HepG2 (cell line): ENCODE measurements around the gene MED15. TPM values are rescaled to one million over a fixed set of nuclear protein-coding genes. Genes with fewer than 3 reads are reported as not detected.

ENCODE experiments used
- ATAC-seq: fragments of 200-7000 bp; cut with Tn5 transposase; 3 replicates; pipeline ENCODE4 v1.9.1; 2020; ENCODE audit warnings: mild to moderate bottlenecking, moderate library complexity
- BruUV-seq: library from RNA; stranded (reverse); fragments of 400-500 nt; replicated peaks from 2 replicates; lab custom pipeline; 2021; lab: Mats Ljungman, UMichigan
- CTCF ChIA-PET: fragments of 300-600 bp; formaldehyde crosslinking; extraction: SDS; loops from one replicate; lab custom pipeline; 2021; ENCODE audit warnings: low total read pairs, inconsistent platforms, low intra/inter-chr PET ratio; lab: Yijun Ruan, JAX
- POLR2A ChIA-PET: fragments of 350-600 bp; sonication (Branson Sonifier 250); formaldehyde crosslinking; loops from one replicate; lab custom pipeline; 2020; ENCODE audit warnings: antibody characterized with exemption, inconsistent platforms; lab: Yijun Ruan, JAX
- DNase-seq: peaks from one replicate; pipeline ENCODE4 v3.0.0-alpha.2; 2015; ENCODE audit warnings: low spot score
- FAIRE-seq: peaks from 3 replicates; lab custom pipeline; 2011; peaks lifted over from hg19 to GRCh38; lab: Jason Lieb, UNC
- H2AFZ ChIP-seq: one replicate; pipeline ENCODE4 v1.6.1; 2011; ENCODE audit warnings: low read length, inconsistent platforms
- H3K27ac ChIP-seq: fragments of 300-600 bp; 3 replicates; pipeline ENCODE4 v1.8.0; 2011; ENCODE audit warnings: mixed run types, mild to moderate bottlenecking, mixed read lengths, low read length, inconsistent platforms; ENCODE audit not compliant: insufficient read depth; ENCODE audit errors: extremely low read length
- H3K27me3 ChIP-seq, 2 experiments: fragments of 200-600 bp in 1 of 2; 2 replicates in 1 of 2; 3 replicates in 1 of 2; pipeline versions ENCODE4 v1.6.0 to v1.8.0; 2011; ENCODE audit warnings: low read length in 2 of 2, mild to moderate bottlenecking in 2 of 2, moderate library complexity in 2 of 2, inconsistent platforms in 1 of 2; ENCODE audit not compliant: insufficient read depth in 2 of 2, control insufficient read depth in 1 of 2
- H3K36me3 ChIP-seq, 2 experiments: fragments of 200-600 bp in 1 of 2; replicated peaks in 1 of 2; 2 replicates in 1 of 2; 3 replicates in 1 of 2; pipeline versions ENCODE4 v1.5.1 to v1.8.0; 2011; ENCODE audit warnings: low read length in 2 of 2, inconsistent platforms in 1 of 2; ENCODE audit not compliant: insufficient read depth in 2 of 2, control insufficient read depth in 1 of 2
- H3K4me1 ChIP-seq: 2 replicates; pipeline ENCODE4 v1.5.1; 2012; ENCODE audit warnings: low read length, inconsistent platforms; ENCODE audit not compliant: insufficient read depth
- H3K4me2 ChIP-seq: 2 replicates; pipeline ENCODE4 v1.6.0; 2011; ENCODE audit warnings: low read depth, low read length, inconsistent platforms
- H3K4me3 ChIP-seq, 3 experiments: fragments of 200-600 bp in 1 of 3; sonication (generic), shearing (Covaris generic) in 1 of 3; replicated peaks in 1 of 3; 2 replicates each; pipeline ENCODE4 v1.5.1; 2011 to 2016; ENCODE audit warnings: low read length in 3 of 3, inconsistent platforms in 2 of 3, low read depth in 2 of 3, mild to moderate bottlenecking in 2 of 3, control low read depth in 1 of 3, mixed read lengths in 1 of 3; ENCODE audit not compliant: insufficient read depth in 1 of 3
- H3K79me2 ChIP-seq: one replicate; pipeline ENCODE4 v1.6.1; 2011; ENCODE audit warnings: low read length, inconsistent platforms; ENCODE audit not compliant: insufficient read depth
- H3K9ac ChIP-seq: 2 replicates; pipeline ENCODE4 v1.6.0; 2011; ENCODE audit warnings: mild to moderate bottlenecking, low read depth, low read length, inconsistent platforms; ENCODE audit not compliant: insufficient read depth
- H3K9me3 ChIP-seq: 2 replicates; pipeline ENCODE4 v1.5.1; 2012; ENCODE audit warnings: mild to moderate bottlenecking, low read length
- H4K20me1 ChIP-seq: 2 replicates; pipeline ENCODE4 v1.6.0; 2011; ENCODE audit warnings: inconsistent platforms, mild to moderate bottlenecking, low read length, moderate library complexity; ENCODE audit not compliant: insufficient read depth
- ARID4A ChIP-seq: sonication (generic); formaldehyde crosslinking; IDR thresholded peaks from 2 replicates; pipeline ENCODE4 v1.5.0; 2020; ENCODE audit warnings: mild to moderate bottlenecking, missing genetic modification reagents, borderline replicate concordance
- ATF4 ChIP-seq, 2 experiments: fragments of 450-650 bp in 1 of 2; sonication (generic) in 1 of 2; formaldehyde crosslinking; IDR thresholded peaks; 2 replicates each; pipeline versions ENCODE4 v1.5.0 to v1.8.0; 2020 to 2022; ENCODE audit warnings: mild to moderate bottlenecking in 1 of 2, missing genetic modification reagents in 1 of 2
- CSRNP2 ChIP-seq: sonication (generic); formaldehyde crosslinking; conservative IDR thresholded peaks from 2 replicates; pipeline ENCODE4 v1.8.0; 2022; ENCODE audit warnings: low read depth, missing genetic modification reagents
- GLMP ChIP-seq: sonication (generic); formaldehyde crosslinking; IDR thresholded peaks from 2 replicates; pipeline ENCODE4 v1.9.0; 2021; ENCODE audit warnings: missing genetic modification reagents, mild to moderate bottlenecking, borderline replicate concordance
- HMGXB4 ChIP-seq, 2 experiments: sonication (generic) in 1 of 2; formaldehyde crosslinking in 1 of 2; IDR thresholded peaks; 2 replicates each; pipeline versions ENCODE4 v1.4.0 to v1.6.1; 2018 to 2020; ENCODE audit warnings: missing genetic modification reagents in 2 of 2, borderline replicate concordance in 1 of 2, low read depth in 1 of 2, mild to moderate bottlenecking in 1 of 2, missing biosample characterization in 1 of 2
- HNRNPUL1 ChIP-seq: fragments of 200-400 bp; formaldehyde crosslinking; IDR thresholded peaks from 2 replicates; pipeline ENCODE4 v1.6.1; 2017; ENCODE audit warnings: low read depth, mild to moderate bottlenecking, low read length, moderate library complexity
- PAX8 ChIP-seq: sonication (generic); formaldehyde crosslinking; IDR thresholded peaks from 2 replicates; pipeline ENCODE4 v1.8.0; 2022; ENCODE audit warnings: mild to moderate bottlenecking, missing genetic modification reagents, borderline replicate concordance
- RFXAP ChIP-seq: sonication (generic); formaldehyde crosslinking; IDR thresholded peaks from 2 replicates; pipeline ENCODE4 v1.4.0; 2020; ENCODE audit warnings: missing genetic modification reagents, borderline replicate concordance
- SKI ChIP-seq: fragments of 450-650 bp; IDR thresholded peaks from one replicate; pipeline ENCODE4 v1.6.1; 2018; ENCODE audit warnings: mild to moderate bottlenecking; ENCODE audit not compliant: partially characterized antibody
- ZNF567 ChIP-seq: sonication (generic); formaldehyde crosslinking; IDR thresholded peaks from 2 replicates; pipeline ENCODE4 v1.8.1; 2023; ENCODE audit warnings: mild to moderate bottlenecking, missing genetic modification reagents, borderline replicate concordance
- WGBS: methylation state at CpG from one replicate; pipeline ENCODE4 v1.1.6; 2017; ENCODE audit warnings: low lambda C conversion rate; 5-methylcytosine and 5-hydroxymethylcytosine counted together
- in situ Hi-C: cut with HindIII; loops from 2 replicates; pipeline ENCODE4 v1.10.0; 2017; ENCODE audit warnings: low pct_unique_long_range_greater_than_20kb; ENCODE audit not compliant: extremely low pct_ligation_motif_present
- intact Hi-C: fragments of 100-400 bp; cut with micrococcal nuclease; formaldehyde crosslinking; loops from one replicate; pipeline ENCODE4 v1.10.0; 2022; ENCODE audit not compliant: unreplicated experiment
- polyA plus RNA-seq, 8 experiments: library from polyadenylated mRNA; depleted of rRNA in 3 of 8; stranded (reverse) in 7 of 8; unstranded in 1 of 8; fragments of >200 nt; fragmentation: Illumina TruSeq in 4 of 8; extraction: Trizol in 4 of 8; gene quantifications; 2 replicates each; pipeline versions ENCODE4 v1.2.1 to v1.2.3, GENCODE V29; 2011 to 2016; ENCODE audit warnings: low read depth in 4 of 8, missing spikeins in 1 of 8, mixed read lengths in 1 of 8; ENCODE audit not compliant: insufficient read depth in 1 of 8
- total RNA-seq, 5 experiments: library from RNA; depleted of rRNA; stranded (reverse); fragments of >200 nt; fragmentation: Illumina TruSeq; extraction: Trizol; gene quantifications; 2 replicates each; pipeline ENCODE4 v1.2.3, GENCODE V29; 2016; ENCODE audit warnings: low read depth in 1 of 5

The MED15 gene
- total and polyA plus RNA-seq, 2 of the 13 experiments (the other 11 are each of a cell fraction or from before 2014, with no cell fraction given), result 14.3 to 27.0 TPM

GRCh38 chr22:20584872-20585638, 77.6 kb downstream of the MED15 start:
- Histone ChIP-seq H3K36me3 (peaks cover 30 to 64% of the 10 kb centered on the region in 2 experiments), H3K4me2 (no peak overlapping the region), H2AFZ (no peak overlapping the region), H3K27me3 (no peaks in the 10 kb centered on the region), H3K4me3 (no peak overlapping the region), H3K27ac (no peak overlapping the region), H4K20me1 (peaks cover 3% of the 10 kb centered on the region; the same call in 1 of the 2 replicates), H3K79me2 (no peaks in the 10 kb centered on the region), H3K9ac (no peak overlapping the region), H3K9me3 (no peaks in the 10 kb centered on the region), H3K4me1 (no peaks in the 10 kb centered on the region)
- BruUV-seq, result no TSS peak
- in situ Hi-C loops, result no loop called here
- 95% methylated on average over 16 of the region's 26 CpGs for WGBS
- intact Hi-C loops, result no loop called here
- ATAC-seq (no peak), FAIRE-seq (no peak), DNase-seq (no peak)
- POLR2A ChIA-PET, result no interaction called here
- CTCF ChIA-PET, result no interaction called here
- TF ChIP-seq ATF4 (CRISPR knock-in tag; IDR thresholded peaks at IDR 0.05) (no peak), ZNF567 (CRISPR knock-in tag) (no peak), CSRNP2 (CRISPR knock-in tag) (no peak), SKI (no peak), RFXAP (CRISPR knock-in tag) (no peak), HNRNPUL1 (no peak), GLMP (CRISPR knock-in tag) (no peak), ARID4A (CRISPR knock-in tag) (no peak), PAX8 (no peak), HMGXB4 (CRISPR knock-in tag; IDR thresholded peaks at IDR 0.05; ENCODE audit: borderline replicate concordance in 1 of 2, low read depth in 1 of 2) (no peak)
